Breast epithelium (tissue), 4 donors: ENCODE data around the gene KIF1A. TPM values are rescaled to one million over a fixed set of nuclear protein-coding genes. Genes with fewer than 3 reads are reported as not detected.

Source experiments
- DNase-seq, 2 donors: peaks; one replicate each; pipeline ENCODE4 v3.0.0-alpha.2; 2019; ENCODE audit warnings: low spot score in 2 of 2
- H3K27ac ChIP-seq, 2 donors: fragments of 200-600 bp; sonication (generic) in 1 of 2; one replicate each; pipeline ENCODE4 v1.5.1; 2016 to 2019; ENCODE audit warnings: mild to moderate bottlenecking in 1 of 2
- H3K27me3 ChIP-seq, 2 donors: fragments of 200-600 bp; sonication (generic) in 1 of 2; one replicate each; pipeline versions ENCODE4 v1.5.1 to v1.6.0; 2017 to 2019; ENCODE audit warnings: control low read depth in 1 of 2, mild to moderate bottlenecking in 1 of 2
- H3K36me3 ChIP-seq: fragments of 200-600 bp; one replicate; pipeline ENCODE4 v1.5.1; 2019
- H3K4me1 ChIP-seq, 2 donors: fragments of 200-600 bp; sonication (generic); one replicate each; pipeline ENCODE4 v1.5.1; 2016 to 2019; ENCODE audit warnings: control low read depth in 1 of 2
- H3K4me3 ChIP-seq, 3 donors: fragments of 200-600 bp; sonication (generic); 1 replicate in 2 of 3; 2 replicates in 1 of 3; pipeline ENCODE4 v1.5.1; 2016 to 2019; ENCODE audit warnings: mild to moderate bottlenecking in 3 of 3, moderate library complexity in 2 of 3
- H3K9me3 ChIP-seq, 2 donors: fragments of 200-600 bp; sonication (generic) in 1 of 2; one replicate each; pipeline ENCODE4 v1.5.1; 2016 to 2019; ENCODE audit warnings: control low read depth in 1 of 2
- POLR2A ChIP-seq: fragments of 450-650 bp; IDR thresholded peaks from one replicate; pipeline ENCODE4 v1.6.1; 2016; ENCODE audit warnings: antibody characterized with exemption, mild to moderate bottlenecking, moderate library complexity
- POLR2AphosphoS5 ChIP-seq, 3 donors: sonication (generic); formaldehyde crosslinking; IDR thresholded peaks; one replicate each; pipeline ENCODE4 v1.6.1; 2017; ENCODE audit warnings: antibody characterized with exemption in 3 of 3
- intact Hi-C: fragments of 100-400 bp; cut with DNase I; formaldehyde crosslinking; loops from one replicate; pipeline ENCODE4 v1.15.1; 2023; ENCODE audit warnings: low total_unique reads
- total RNA-seq, 3 donors: library from RNA; depleted of rRNA; stranded (reverse); fragments of >200 nt; gene quantifications; one replicate each; pipeline ENCODE4 v1.1.0, GENCODE V29; 2016
- TF ChIP-seq, protein P1 (sequence below), 3 donors: fragments of 450-650 bp; IDR thresholded peaks; one replicate each; pipeline ENCODE4 v1.5.1; 2016 to 2017; ENCODE audit warnings: antibody characterized with exemption in 3 of 3, mild to moderate bottlenecking in 3 of 3, moderate library complexity in 3 of 3

Gene KIF1A
- total RNA-seq, 3 donors from 2014 or later, result under 0.01 to 0.29 TPM; not detected in 1

DNA sequence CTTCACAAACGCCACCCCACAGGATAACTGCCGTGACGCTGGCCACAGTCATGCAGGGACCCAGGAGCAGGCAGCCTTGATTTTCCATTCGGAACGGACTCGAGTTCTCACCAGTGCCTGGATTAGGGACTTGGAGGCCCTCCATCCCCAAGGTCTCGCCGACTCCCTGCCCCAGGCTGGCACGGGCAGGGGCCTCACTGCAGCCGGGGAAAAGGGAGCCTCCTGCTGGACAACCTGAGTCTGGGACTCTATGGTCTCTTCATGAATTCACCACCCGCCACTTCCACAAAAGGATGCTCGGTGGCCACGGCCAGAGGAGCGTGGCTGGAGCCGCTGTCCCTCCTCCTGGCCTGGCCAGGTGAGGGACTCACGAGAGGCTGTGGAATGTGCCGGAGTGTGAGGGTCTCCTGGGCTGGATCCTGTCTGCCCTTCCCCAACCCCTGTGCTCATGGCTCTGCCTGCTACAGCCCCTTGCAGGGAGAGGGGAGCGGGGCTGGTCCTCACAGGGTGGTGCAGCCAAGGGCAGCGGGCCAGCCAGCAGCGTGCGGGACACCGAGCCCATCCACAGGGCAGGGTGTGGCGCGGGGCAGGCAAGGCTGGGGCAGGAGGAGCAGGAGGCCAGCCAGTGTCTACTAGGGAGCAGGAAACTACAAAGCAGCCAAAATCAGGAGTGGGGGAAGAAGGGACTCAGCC is 86.1 kb downstream of the KIF1A start:
- Histone ChIP-seq H3K4me3 (no peak overlapping the region), H3K36me3 (no peaks in the 10 kb centered on the region), H3K9me3 (no peaks in the 10 kb centered on the region), H3K27me3 (peaks cover 0 to 30% of the 10 kb centered on the region in 2 donors), H3K4me1 (no peaks in the 10 kb centered on the region), H3K27ac (no peak overlapping the region)
- no peak for TF ChIP-seq POLR2AphosphoS5 (IDR thresholded peaks at IDR 0.05)
- TF ChIP-seq POLR2A, result no peak
- TF ChIP-seq, protein P1, sequence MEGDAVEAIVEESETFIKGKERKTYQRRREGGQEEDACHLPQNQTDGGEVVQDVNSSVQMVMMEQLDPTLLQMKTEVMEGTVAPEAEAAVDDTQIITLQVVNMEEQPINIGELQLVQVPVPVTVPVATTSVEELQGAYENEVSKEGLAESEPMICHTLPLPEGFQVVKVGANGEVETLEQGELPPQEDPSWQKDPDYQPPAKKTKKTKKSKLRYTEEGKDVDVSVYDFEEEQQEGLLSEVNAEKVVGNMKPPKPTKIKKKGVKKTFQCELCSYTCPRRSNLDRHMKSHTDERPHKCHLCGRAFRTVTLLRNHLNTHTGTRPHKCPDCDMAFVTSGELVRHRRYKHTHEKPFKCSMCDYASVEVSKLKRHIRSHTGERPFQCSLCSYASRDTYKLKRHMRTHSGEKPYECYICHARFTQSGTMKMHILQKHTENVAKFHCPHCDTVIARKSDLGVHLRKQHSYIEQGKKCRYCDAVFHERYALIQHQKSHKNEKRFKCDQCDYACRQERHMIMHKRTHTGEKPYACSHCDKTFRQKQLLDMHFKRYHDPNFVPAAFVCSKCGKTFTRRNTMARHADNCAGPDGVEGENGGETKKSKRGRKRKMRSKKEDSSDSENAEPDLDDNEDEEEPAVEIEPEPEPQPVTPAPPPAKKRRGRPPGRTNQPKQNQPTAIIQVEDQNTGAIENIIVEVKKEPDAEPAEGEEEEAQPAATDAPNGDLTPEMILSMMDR (IDR thresholded peaks at IDR 0.05), result no peak
- intact Hi-C loops, result no loop called here
- no peak for DNase-seq

DNA sequence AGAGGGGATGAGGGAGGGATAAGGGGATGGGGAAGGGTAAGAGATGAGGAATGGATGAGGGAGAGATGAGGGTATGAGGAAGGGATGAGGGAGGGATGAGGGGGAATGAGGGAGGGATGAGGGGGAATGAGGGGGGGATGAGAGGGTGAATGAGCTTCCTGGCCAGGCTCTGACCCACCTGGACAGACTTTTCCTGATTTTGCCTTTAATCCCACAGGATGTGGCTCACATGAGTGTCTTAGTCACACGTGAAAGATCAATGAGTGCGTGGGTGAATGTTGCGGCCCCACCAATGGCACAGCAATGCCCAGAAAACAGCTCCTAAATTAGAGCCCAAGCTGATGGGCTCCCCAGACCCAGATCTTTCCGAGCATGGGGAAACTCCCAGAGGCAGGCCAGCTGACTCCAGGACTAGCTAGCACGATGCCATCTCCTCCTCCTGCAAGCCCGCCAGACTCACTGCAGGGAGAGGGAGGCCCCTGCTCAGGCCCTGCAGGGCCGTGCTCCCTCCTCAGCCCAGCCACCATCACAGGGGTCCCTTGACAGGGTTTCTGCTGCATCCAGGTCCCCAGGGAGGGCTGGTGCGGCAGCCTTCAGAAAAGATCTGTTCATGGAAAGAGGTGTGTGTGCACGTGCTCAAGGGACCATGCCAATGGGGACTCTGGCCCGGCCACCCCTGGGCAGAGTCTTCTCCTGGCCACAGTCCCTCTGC is 87.0 kb downstream of the KIF1A start:
- H3K9me3 ChIP-seq, result no peaks in the 10 kb centered on the region

DNA sequence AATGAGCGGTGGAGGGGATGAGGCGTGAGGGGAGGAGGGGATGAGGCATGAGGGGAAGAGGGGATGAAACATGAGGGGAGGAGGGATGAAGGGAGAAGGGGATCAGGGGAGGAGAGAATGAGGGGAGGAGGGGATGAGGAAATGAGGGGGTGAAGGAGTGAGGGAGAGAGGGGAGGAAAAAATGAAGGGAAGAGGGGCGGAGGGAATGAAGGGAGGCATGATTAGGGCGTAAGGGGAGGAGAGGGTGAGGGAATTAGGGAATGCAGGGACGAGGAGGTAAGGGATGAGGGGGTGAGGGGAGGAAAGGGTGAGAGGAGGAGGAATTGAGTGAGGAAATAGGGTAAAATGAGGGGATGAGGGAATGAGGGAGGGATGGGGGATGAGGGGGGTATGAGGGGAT is 87.8 kb downstream of the KIF1A start:
- no peak overlapping the region for H3K4me3 ChIP-seq

More for the DNA sequence above, 87.0 kb downstream of the KIF1A start:
- no peak for DNase-seq
- Histone ChIP-seq H3K36me3 (no peaks in the 10 kb centered on the region), H3K27me3 (peaks cover 0 to 30% of the 10 kb centered on the region in 2 donors), H3K27ac (no peak overlapping the region), H3K4me1 (no peaks in the 10 kb centered on the region), H3K4me3 (no peak overlapping the region)
- no peak for TF ChIP-seq POLR2A
- TF ChIP-seq, protein P1 (IDR thresholded peaks at IDR 0.05), result no peak
- TF ChIP-seq POLR2AphosphoS5 (IDR thresholded peaks at IDR 0.05), result no peak
- intact Hi-C loops, result no loop called here

DNA sequence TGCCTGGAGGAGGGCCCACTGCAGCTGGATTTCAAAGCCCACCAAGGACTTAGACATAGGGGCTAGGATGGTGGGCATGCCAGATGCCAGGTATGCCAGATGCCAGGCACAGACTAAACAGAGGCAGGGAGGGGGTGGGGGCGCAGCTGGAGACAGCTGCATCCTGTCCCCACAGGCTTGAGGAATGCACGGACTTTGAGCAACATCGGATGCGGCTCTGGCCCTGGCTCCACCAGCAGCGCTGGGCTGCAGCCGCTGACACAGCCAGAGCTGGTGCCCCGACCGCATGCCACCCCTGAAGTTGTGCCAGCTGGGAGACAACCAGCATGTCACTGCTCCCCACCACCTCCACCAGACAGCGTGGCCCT is 88.9 kb downstream of the KIF1A start:
- TF ChIP-seq POLR2A, result no peak
- TF ChIP-seq POLR2AphosphoS5 (IDR thresholded peaks at IDR 0.05), result no peak
- intact Hi-C loops, result no loop called here
- H3K4me3 ChIP-seq, result no peak overlapping the region
- H3K9me3 ChIP-seq, result no peaks in the 10 kb centered on the region
- H3K36me3 ChIP-seq, result no peaks in the 10 kb centered on the region
- no peak for DNase-seq
- H3K4me1 ChIP-seq, result no peaks in the 10 kb centered on the region
- H3K27me3 ChIP-seq, result peaks cover 0 to 28% of the 10 kb centered on the region in 2 donors
- no peak overlapping the region for H3K27ac ChIP-seq

More for the DNA sequence above, 87.8 kb downstream of the KIF1A start:
- Histone ChIP-seq H3K27me3 (peaks cover 0 to 30% of the 10 kb centered on the region in 2 donors), H3K36me3 (no peaks in the 10 kb centered on the region), H3K4me1 (no peaks in the 10 kb centered on the region), H3K9me3 (no peaks in the 10 kb centered on the region), H3K27ac (no peak overlapping the region)
- DNase-seq, result no peak
- intact Hi-C loops, result no loop called here
- TF ChIP-seq POLR2A, result no peak
- TF ChIP-seq, protein P1 (IDR thresholded peaks at IDR 0.05), result no peak
- TF ChIP-seq POLR2AphosphoS5 (IDR thresholded peaks at IDR 0.05), result no peak

DNA sequence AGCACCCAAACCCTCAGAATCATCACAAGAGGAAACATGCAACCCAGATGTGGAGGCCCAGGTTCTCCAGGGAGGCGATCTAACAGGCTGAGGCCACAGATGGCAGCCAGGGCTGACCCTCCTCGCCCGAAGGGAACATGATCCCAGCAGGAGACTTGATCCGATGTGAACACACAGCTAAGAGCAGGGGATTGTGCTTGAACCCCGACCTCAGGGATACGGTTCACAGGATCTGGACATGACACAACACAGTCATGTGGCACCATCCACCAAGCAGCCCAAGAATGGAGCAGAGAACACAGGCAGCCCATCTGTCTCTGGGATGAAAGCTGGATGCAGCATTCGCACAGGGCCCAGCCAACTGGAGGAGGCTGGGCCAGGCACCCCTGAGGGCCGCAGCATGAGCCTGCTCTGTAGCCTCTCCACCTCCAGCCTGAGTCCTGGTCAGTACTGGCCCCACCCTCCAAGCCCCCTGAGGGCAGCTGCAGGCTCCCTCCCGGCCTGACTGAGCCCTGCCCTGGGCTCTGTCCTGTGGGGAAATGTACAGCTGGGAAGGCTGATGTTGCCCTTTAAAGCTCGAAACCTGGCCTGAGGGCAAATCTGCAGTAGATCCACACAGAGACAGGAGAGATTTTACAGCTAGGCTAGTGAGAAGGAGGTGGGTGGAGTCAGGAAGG is 89.4 kb downstream of the KIF1A start:
- Histone ChIP-seq H3K27me3 (peaks cover 0 to 26% of the 10 kb centered on the region in 2 donors), H3K27ac (no peak overlapping the region), H3K4me3 (no peak overlapping the region), H3K9me3 (no peaks in the 10 kb centered on the region), H3K4me1 (no peaks in the 10 kb centered on the region), H3K36me3 (no peaks in the 10 kb centered on the region)
- TF ChIP-seq POLR2A (no peak), POLR2AphosphoS5 (IDR thresholded peaks at IDR 0.05) (no peak)
- TF ChIP-seq, protein P1 (IDR thresholded peaks at IDR 0.05), result no peak
- DNase-seq, result no peak
- intact Hi-C loops, result no loop called here
